HG02759 (cell line): ENCODE data around the gene TIMM13.

ENCODE experiments used
- ATAC-seq: cut with Tn5 transposase; IDR thresholded peaks from one replicate; pipeline ENCODE4 v1.9.1; 2021; ENCODE audit warnings: mild to moderate bottlenecking, moderate library complexity; ENCODE audit not compliant: unreplicated experiment

Gene TIMM13

GRCh38 chr19:2455851-2456570 lies 28.6 kb upstream of the TIMM13 start:
- ATAC-seq = peak; percentile 41

- ATAC-seq = no peak
Observed at GRCh38 chr19:2454962-2455850, 27.8 kb upstream of the TIMM13 start.

GRCh38 chr19:2454199-2454961 lies 27.0 kb upstream of the TIMM13 start:
- ATAC-seq = no peak

- no peak for ATAC-seq
Observed at GRCh38 chr19:2453431-2454025, 26.1 kb upstream of the TIMM13 start.

GRCh38 chr19:2451741-2452140 lies 24.4 kb upstream of the TIMM13 start:
- no peak for ATAC-seq

GRCh38 chr19:2451138-2451537 lies 23.8 kb upstream of the TIMM13 start:
- no peak for ATAC-seq

- ATAC-seq = no peak
Observed at GRCh38 chr19:2449019-2449418, 21.6 kb upstream of the TIMM13 start.

GRCh38 chr19:2446381-2446780 lies 19.0 kb upstream of the TIMM13 start:
- no peak for ATAC-seq

- ATAC-seq = no peak
Observed at GRCh38 chr19:2444251-2445002, 17.0 kb upstream of the TIMM13 start.

- no peak for ATAC-seq
Observed at GRCh38 chr19:2443785-2444182, 16.4 kb upstream of the TIMM13 start.

GRCh38 chr19:2443116-2443784 lies 15.9 kb upstream of the TIMM13 start:
- no peak for ATAC-seq

GRCh38 chr19:2441096-2441752 lies 13.8 kb upstream of the TIMM13 start:
- no peak for ATAC-seq

GRCh38 chr19:2440515-2440914 lies 13.1 kb upstream of the TIMM13 start:
- ATAC-seq = no peak

- no peak for ATAC-seq
Observed at GRCh38 chr19:2438178-2438577, 10.8 kb upstream of the TIMM13 start.

GRCh38 chr19:2436926-2437325 lies 9.5 kb upstream of the TIMM13 start:
- no peak for ATAC-seq

GRCh38 chr19:2436384-2436783 lies 9.0 kb upstream of the TIMM13 start:
- ATAC-seq = no peak

GRCh38 chr19:2434721-2435265 lies 7.4 kb upstream of the TIMM13 start:
- ATAC-seq = no peak

- no peak for ATAC-seq
Observed at GRCh38 chr19:2434267-2434666, 6.9 kb upstream of the TIMM13 start.

- ATAC-seq = no peak
Observed at GRCh38 chr19:2433854-2434253, 6.5 kb upstream of the TIMM13 start.
